ENCODE data around the gene TGFBR1.

Gene TGFBR1

GRCh38 chr9:99109522-99109921 is 4.6 kb downstream of the TGFBR1 start:
- no peak for DNase-seq

- DNase-seq: no peak
These were observed 8.0 kb downstream of the TGFBR1 start for GRCh38 chr9:99112750-99113413.

GRCh38 chr9:99113414-99114048 is 8.6 kb downstream of the TGFBR1 start:
- no peak for DNase-seq

GRCh38 chr9:99114049-99114440 is 9.1 kb downstream of the TGFBR1 start:
- no peak for DNase-seq

GRCh38 chr9:99114846-99115500 is 10.1 kb downstream of the TGFBR1 start:
- no peak for DNase-seq

- no peak for DNase-seq
These were observed 11.1 kb downstream of the TGFBR1 start for GRCh38 chr9:99116003-99116411.

GRCh38 chr9:99118782-99119466 is 14.0 kb downstream of the TGFBR1 start:
- DNase-seq: no peak

GRCh38 chr9:99119976-99120655 is 15.2 kb downstream of the TGFBR1 start:
- DNase-seq: no peak

GRCh38 chr9:99121604-99122003 is 16.7 kb downstream of the TGFBR1 start:
- DNase-seq: no peak

- DNase-seq: no peak
These were observed 19.8 kb downstream of the TGFBR1 start for GRCh38 chr9:99124534-99125255.

GRCh38 chr9:99125446-99125845 is 20.5 kb downstream of the TGFBR1 start:
- no peak for DNase-seq

GRCh38 chr9:99126312-99126711 is 21.4 kb downstream of the TGFBR1 start:
- no peak for DNase-seq

GRCh38 chr9:99127356-99128132 is 22.6 kb downstream of the TGFBR1 start:
- DNase-seq: peak in 1 of 3 experiments; percentile 24

GRCh38 chr9:99128133-99128406 is 23.2 kb downstream of the TGFBR1 start:
- DNase-seq: no peak

GRCh38 chr9:99129091-99129490 is 24.2 kb downstream of the TGFBR1 start:
- no peak for DNase-seq

GRCh38 chr9:99130069-99130468 is 25.2 kb downstream of the TGFBR1 start:
- no peak for DNase-seq

- DNase-seq: no peak
These were observed 28.2 kb downstream of the TGFBR1 start for GRCh38 chr9:99133145-99133544.

GRCh38 chr9:99134893-99135341 is 30.0 kb downstream of the TGFBR1 start:
- no peak for DNase-seq

GRCh38 chr9:99135456-99135855 is 30.5 kb downstream of the TGFBR1 start:
- DNase-seq: no peak

- no peak for DNase-seq
These were observed 32.3 kb downstream of the TGFBR1 start for GRCh38 chr9:99137225-99137624.

- no peak for DNase-seq
These were observed 33.0 kb downstream of the TGFBR1 start for GRCh38 chr9:99137891-99138290.

All from NCI-H1417 (cell line).